OCI-LY1 (cell line): ENCODE results near the gene PRPH.

ENCODE experiments used
- H2AFZ ChIP-seq: fragments of 200-600 bp; sonication (generic), shearing (Covaris generic); 2 replicates; pipeline ENCODE4 v1.6.0; 2014; ENCODE audit warnings: antibody characterized with exemption, mild to moderate bottlenecking, low read length
- H3F3A ChIP-seq: fragments of 200-600 bp; sonication (generic), shearing (Covaris generic); 2 replicates; pipeline ENCODE4 v1.6.0; 2014; ENCODE audit warnings: mild to moderate bottlenecking, antibody characterized with exemption, low read length, moderate library complexity; ENCODE audit not compliant: insufficient read depth
- H3K27ac ChIP-seq: fragments of 200-600 bp; sonication (generic); 2 replicates; pipeline ENCODE4 v1.5.1; 2014; ENCODE audit warnings: low read length, mixed run types, mild to moderate bottlenecking, low read depth; ENCODE audit not compliant: poor library complexity, severe bottlenecking
- H3K27me3 ChIP-seq: fragments of 200-600 bp; sonication (generic); 2 replicates; pipeline ENCODE4 v1.6.0; 2014; ENCODE audit warnings: antibody characterized with exemption, mild to moderate bottlenecking, low read length, moderate library complexity; ENCODE audit not compliant: insufficient read depth
- H3K36me3 ChIP-seq: fragments of 200-600 bp; sonication (generic); 2 replicates; pipeline ENCODE4 v1.6.1; 2014; ENCODE audit warnings: mild to moderate bottlenecking, antibody characterized with exemption, low read length, moderate library complexity, mixed read lengths; ENCODE audit not compliant: insufficient read depth
- H3K4me1 ChIP-seq: fragments of 200-600 bp; sonication (generic); 2 replicates; pipeline ENCODE4 v1.5.1; 2014; ENCODE audit warnings: mild to moderate bottlenecking, low read length, moderate library complexity; ENCODE audit not compliant: insufficient read depth, severe bottlenecking
- H3K4me2 ChIP-seq: fragments of 200-600 bp; sonication (generic), shearing (Covaris generic); 2 replicates; pipeline ENCODE4 v1.6.1; 2014; ENCODE audit warnings: low read length
- H3K4me3 ChIP-seq: fragments of 200-600 bp; sonication (generic); 2 replicates; pipeline ENCODE4 v1.5.1; 2014; ENCODE audit warnings: low read length, low read depth, mild to moderate bottlenecking, mixed read lengths; ENCODE audit not compliant: poor library complexity, severe bottlenecking
- H3K79me2 ChIP-seq: fragments of 200-600 bp; shearing (Covaris generic); 2 replicates; pipeline ENCODE4 v1.6.1; 2016; ENCODE audit warnings: mixed run types, low read length, mixed read lengths; ENCODE audit not compliant: insufficient read depth
- H3K9ac ChIP-seq: fragments of 200-600 bp; sonication (generic), shearing (Covaris generic); 2 replicates; pipeline ENCODE4 v1.6.1; 2014; ENCODE audit warnings: mild to moderate bottlenecking, low read length, mixed read lengths
- H3K9me2 ChIP-seq: fragments of 200-600 bp; sonication (generic), shearing (Covaris generic); 2 replicates; pipeline ENCODE4 v1.6.1; 2014; ENCODE audit warnings: low read depth, mild to moderate bottlenecking, low read length, mixed read lengths
- H3K9me3 ChIP-seq: fragments of 200-600 bp; shearing (Covaris generic); 2 replicates; pipeline ENCODE4 v1.6.1; 2014; ENCODE audit warnings: low read length, mixed read lengths
- H4K20me1 ChIP-seq: fragments of 200-600 bp; sonication (generic), shearing (Covaris generic); 2 replicates; pipeline ENCODE4 v1.6.0; 2016; ENCODE audit warnings: mild to moderate bottlenecking, low read length; ENCODE audit not compliant: insufficient read depth
- CTCF ChIP-seq: fragments of 200-600 bp; sonication (generic), shearing (Covaris generic); IDR thresholded peaks from 2 replicates; pipeline ENCODE4 v1.5.1; 2017; ENCODE audit warnings: mild to moderate bottlenecking, antibody characterized with exemption, low read length, moderate library complexity, mixed read lengths
- EZH2 ChIP-seq: fragments of 200-600 bp; sonication (generic), shearing (Covaris generic); IDR thresholded peaks from 2 replicates; pipeline ENCODE4 v1.8.0; 2017; ENCODE audit warnings: borderline replicate concordance, mixed run types, mild to moderate bottlenecking, antibody characterized with exemption, low read length, moderate library complexity, mixed read lengths

Gene PRPH

GRCh38 chr12:49260166-49260565, 34.8 kb upstream of the PRPH start:
- H3K9me2 ChIP-seq = no peaks in the 10 kb centered on the region
- peaks cover 19% of the 10 kb centered on the region for H3K4me1 ChIP-seq
- no peak overlapping the region for H3K9ac ChIP-seq
- peaks cover 3% of the 10 kb centered on the region; the same call in 1 of the 2 replicates for H3K36me3 ChIP-seq
- no peaks in the 10 kb centered on the region for H3K9me3 ChIP-seq
- no peaks in the 10 kb centered on the region for H4K20me1 ChIP-seq
- H3K79me2 ChIP-seq = peaks cover 2% of the 10 kb centered on the region; the same call in 1 of the 2 replicates
- H3K4me3 ChIP-seq = no peak overlapping the region
- H2AFZ ChIP-seq = no peak overlapping the region
- no peaks in the 10 kb centered on the region for H3F3A ChIP-seq
- no peak overlapping the region for H3K4me2 ChIP-seq
- H3K27me3 ChIP-seq = no peaks in the 10 kb centered on the region
- TF ChIP-seq EZH2 (no peak), CTCF (no peak)
- H3K27ac ChIP-seq = no peak overlapping the region

GRCh38 chr12:49260571-49261363, 34.2 kb upstream of the PRPH start:
- no peak overlapping the region for H3K4me2 ChIP-seq
- no peaks in the 10 kb centered on the region for H3F3A ChIP-seq
- no peaks in the 10 kb centered on the region for H3K27me3 ChIP-seq
- peaks cover 8% of the 10 kb centered on the region for H3K79me2 ChIP-seq
- no peak overlapping the region for H3K4me3 ChIP-seq
- H4K20me1 ChIP-seq = no peaks in the 10 kb centered on the region
- no peak overlapping the region for H2AFZ ChIP-seq
- peaks cover 4% of the 10 kb centered on the region; the same call in 1 of the 2 replicates for H3K36me3 ChIP-seq
- H3K9ac ChIP-seq = no peak overlapping the region
- no peaks in the 10 kb centered on the region for H3K9me3 ChIP-seq
- no peaks in the 10 kb centered on the region for H3K9me2 ChIP-seq
- H3K27ac ChIP-seq = no peak overlapping the region
- peaks cover 22% of the 10 kb centered on the region for H3K4me1 ChIP-seq
- TF ChIP-seq EZH2 (no peak), CTCF (no peak)

- H3K9me3 ChIP-seq = no peaks in the 10 kb centered on the region
- no peaks in the 10 kb centered on the region for H3K9me2 ChIP-seq
- H3F3A ChIP-seq = no peaks in the 10 kb centered on the region
- H3K4me3 ChIP-seq = no peak overlapping the region
- H3K79me2 ChIP-seq = peaks cover 18% of the 10 kb centered on the region
- H3K27me3 ChIP-seq = no peaks in the 10 kb centered on the region
- TF ChIP-seq EZH2 (no peak), CTCF (no peak)
- H4K20me1 ChIP-seq = no peaks in the 10 kb centered on the region
- no peak overlapping the region for H3K4me2 ChIP-seq
- peaks cover 31% of the 10 kb centered on the region for H3K4me1 ChIP-seq
- H2AFZ ChIP-seq = no peak overlapping the region
- peaks cover 10% of the 10 kb centered on the region for H3K36me3 ChIP-seq
- H3K27ac ChIP-seq = no peak overlapping the region
- H3K9ac ChIP-seq = no peak overlapping the region
Measured at GRCh38 chr12:49261721-49262120, 33.2 kb upstream of the PRPH start.
